Measurements from ENCODE around the gene TMA7B.

Gene TMA7B

DNA sequence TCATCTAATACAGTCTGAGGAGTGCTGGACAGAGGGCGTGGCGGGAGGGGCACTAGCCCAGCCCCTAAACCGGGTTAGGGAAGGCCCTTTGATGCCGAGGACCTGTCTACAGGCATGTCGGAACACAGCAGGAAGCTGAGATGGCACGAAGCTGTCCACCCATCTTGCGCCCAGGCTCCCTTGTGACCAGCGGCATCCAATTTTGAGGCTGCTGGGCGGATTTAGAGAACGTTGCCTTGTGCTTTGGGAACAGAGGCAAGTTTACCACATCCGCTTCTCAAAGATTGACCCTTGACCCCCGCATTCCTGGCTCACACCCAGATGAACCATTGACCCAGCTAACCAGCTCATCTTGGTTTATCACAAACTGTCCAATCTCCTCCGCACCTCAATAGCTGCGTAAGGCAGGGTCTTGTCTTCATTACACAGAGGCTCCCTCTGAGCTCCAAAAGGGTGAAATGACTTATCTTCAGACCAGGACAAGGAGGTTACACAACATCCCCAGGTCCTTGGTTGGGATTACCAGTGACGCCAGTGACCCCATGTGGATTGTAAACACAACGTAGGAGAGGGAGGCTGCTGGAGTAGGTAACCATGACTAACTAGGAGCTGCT is 39.1 kb downstream of the TMA7B start:
- no peak for DNase-seq (ENCODE audit: low read depth in 4 of 4, low spot score in 1 of 4)

DNA sequence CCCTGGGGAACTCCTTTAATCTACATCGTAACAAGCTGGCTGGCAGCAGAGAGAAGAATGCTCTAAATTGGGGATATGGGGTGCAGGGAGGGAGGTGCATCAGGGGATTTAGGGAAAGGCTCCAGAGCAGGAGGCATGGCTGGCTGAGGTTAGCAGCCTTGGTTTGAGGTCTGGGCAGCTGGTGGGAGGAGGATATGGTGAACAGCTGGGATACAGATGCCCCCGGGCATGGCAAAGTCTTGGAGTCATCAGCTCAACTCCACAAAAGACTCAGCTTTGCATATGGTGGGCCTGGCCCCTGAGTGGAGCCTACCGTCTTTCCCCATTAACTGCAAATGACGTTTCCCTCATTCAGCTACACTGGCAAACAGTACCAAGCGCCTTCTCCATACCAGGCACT is 40.0 kb downstream of the TMA7B start:
- DNase-seq (ENCODE audit: low read depth in 4 of 4, low spot score in 1 of 4): no peak

DNA sequence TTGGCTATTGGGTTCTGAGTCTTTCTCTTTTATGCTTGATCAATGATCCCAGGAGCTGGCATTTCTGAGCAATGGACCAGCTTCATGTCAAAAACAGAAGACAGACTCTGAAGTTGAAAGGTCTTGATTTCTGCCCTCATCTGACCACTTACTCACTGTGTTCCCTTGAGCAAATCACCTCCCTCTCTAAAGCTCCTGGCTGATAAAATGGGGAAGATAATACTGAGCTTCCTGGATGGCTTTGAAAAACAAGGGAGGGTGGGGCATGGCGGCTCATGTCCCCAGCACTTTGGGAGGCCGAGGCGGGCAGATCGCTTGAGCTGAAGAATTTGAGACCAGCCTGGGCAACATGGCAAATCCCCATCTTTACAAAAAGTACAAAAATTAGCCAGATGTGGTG is 40.9 kb downstream of the TMA7B start:
- no peak for DNase-seq (ENCODE audit: low read depth in 4 of 4, low spot score in 1 of 4)

DNA sequence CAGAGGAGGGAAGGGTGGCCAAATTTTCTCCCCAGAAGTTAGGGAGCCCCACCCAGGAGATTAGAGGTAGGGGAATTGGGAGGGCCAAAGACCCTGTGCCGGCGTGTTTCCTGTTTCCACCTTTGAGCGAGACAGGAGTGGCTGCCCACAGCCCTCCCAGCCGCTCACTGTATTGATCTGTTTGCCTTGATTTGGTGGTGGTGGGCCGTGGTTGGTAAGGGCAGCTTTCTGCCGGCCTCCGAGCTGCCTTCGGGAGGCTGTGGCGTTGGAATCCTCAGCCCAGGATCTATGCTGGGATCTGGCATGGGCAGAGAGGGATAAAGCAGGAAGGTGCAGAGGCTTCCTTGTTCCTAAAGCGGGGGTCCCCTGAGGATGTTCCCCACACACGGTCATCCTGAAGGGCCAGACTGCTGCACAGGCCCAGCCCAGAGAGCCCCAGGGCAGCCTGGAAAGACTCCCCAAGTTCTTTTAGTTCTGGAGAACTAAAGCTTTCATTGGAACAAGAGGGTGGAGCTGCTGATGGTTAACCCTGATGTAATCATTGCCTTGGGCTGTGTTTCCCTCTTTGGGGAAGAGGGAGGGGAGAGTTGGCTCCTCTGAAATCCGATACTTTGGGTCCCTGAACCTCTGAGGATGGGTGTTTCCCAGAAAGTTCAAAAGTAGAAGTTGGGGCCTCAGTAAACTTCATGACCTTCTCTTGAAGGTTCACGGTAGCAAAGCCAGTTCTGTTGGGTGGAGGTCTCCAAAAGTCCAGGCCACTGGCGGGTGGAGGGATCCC is 41.8 kb downstream of the TMA7B start:
- no peak for DNase-seq (ENCODE audit: low read depth in 4 of 4, low spot score in 1 of 4)

DNA sequence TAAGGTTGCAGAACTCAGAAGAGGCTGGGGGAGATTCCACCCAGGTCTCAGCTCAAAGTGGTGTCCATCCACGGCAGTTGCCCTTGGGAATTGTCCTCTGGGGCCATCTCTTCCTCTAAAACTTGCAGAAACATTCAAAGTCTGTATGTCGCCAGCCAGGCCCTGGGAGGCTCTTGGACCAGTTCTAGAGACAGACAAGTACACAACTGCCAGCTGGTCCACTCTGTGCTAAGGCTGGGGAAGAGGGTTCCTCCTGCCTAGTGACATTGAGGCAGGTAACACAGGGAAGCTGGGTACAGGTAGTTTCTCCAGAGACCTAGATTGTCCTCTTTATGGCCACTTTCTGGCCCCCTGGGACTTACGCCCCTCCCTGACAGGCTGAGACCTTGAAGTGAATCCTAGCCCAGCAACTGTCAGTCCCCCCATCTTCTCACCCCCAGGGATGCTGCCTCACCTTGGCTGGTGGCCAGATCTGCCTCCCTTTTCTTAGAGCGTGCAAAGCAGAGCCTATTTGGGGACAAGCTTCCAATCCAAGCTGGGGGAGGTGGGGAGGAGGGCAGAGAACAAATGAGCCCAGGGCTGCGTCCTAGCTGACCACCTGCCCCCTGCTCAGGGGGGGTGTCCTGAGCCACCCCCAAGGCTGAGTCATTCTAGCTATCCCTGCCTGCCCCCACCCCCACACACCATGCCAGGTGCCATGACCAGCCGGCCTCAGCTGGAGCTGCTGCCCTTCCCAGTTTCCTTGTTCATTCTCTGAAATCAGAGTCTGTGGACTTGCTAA is 42.9 kb downstream of the TMA7B start:
- no peak for DNase-seq (ENCODE audit: low read depth in 4 of 4, low spot score in 1 of 4)

DNA sequence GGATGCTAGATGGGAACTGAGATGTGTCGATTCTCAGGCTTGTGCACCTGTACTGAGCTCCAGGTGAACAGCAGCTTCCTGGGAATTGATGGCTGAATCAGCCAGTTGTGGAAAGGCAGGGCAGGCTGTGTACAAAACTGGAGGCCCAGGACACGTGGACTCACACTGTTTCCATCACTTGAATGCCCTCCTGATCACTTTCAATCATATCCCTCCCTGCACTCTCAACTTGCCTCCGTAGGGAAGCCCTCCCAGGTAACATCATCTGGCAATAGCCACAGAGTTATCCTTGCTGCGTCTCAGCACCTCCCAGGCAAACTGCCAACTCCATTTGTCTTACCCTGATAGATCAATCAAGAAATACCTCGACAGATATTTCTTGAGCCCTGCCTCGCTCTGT is 44.6 kb downstream of the TMA7B start:
- no peak for DNase-seq (ENCODE audit: low read depth in 4 of 4, low spot score in 1 of 4)

DNA sequence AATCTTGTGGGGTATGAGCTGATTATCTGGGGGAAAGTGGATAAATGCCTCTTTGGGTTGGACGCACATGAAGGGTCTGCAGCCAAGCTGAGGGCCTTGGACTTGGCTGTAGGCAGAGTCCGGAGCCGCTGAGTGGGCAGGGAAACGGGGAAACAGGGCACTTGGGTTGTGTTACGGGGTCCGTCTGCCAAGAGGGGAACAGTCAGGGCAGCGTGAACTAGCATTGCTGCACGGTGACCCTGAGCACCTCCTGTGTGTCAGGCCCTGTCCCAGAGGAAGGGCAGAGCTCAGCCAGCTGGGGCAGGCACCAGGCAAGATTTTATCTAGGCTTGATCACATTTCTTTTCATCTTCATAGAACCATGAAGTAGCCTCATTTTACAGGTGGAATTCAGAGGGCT is 46.4 kb downstream of the TMA7B start:
- no peak for DNase-seq (ENCODE audit: low read depth in 4 of 4, low spot score in 1 of 4)

DNA sequence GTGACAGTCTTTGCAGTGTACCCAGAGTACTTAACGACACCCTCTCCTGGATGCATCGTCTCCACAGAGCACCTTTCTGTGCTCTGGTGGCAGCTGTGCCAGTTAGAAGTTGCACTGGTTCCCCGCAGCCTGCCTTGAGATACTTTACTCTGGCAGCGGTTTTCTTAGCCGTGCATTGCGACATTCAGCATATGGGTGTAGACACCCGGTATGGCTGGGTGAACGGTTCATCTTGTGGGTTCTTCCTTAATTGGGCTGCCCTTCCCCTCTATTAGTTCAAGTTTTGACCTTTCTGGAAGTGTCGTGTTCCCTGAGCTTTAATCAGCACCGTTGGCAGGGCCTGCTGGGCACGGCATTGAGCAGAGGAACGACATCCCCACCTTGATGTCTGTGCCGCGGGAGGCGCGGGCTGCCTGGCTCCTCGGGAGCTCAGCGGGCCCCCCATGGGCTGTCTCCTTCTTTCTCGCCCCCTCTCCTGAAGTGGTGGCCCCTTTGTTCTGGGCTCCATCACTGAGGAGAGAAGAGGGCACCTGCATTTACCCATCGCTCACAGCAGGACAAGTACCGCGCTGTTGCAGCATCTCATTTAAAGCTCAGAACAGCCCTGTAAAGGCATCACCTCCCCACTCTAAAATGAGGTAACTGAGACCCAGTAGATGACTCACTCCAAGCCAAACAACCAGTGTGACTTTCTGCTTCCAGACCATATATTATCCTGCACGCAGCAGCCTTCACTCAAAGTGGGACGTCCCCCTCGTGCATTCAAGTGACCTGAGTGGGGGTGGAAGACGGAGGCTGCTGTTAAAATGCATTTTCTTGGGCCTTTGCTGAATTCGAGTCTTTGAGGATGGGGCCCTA is 47.9 kb downstream of the TMA7B start:
- no peak for DNase-seq (ENCODE audit: low read depth in 4 of 4, low spot score in 1 of 4)

DNA sequence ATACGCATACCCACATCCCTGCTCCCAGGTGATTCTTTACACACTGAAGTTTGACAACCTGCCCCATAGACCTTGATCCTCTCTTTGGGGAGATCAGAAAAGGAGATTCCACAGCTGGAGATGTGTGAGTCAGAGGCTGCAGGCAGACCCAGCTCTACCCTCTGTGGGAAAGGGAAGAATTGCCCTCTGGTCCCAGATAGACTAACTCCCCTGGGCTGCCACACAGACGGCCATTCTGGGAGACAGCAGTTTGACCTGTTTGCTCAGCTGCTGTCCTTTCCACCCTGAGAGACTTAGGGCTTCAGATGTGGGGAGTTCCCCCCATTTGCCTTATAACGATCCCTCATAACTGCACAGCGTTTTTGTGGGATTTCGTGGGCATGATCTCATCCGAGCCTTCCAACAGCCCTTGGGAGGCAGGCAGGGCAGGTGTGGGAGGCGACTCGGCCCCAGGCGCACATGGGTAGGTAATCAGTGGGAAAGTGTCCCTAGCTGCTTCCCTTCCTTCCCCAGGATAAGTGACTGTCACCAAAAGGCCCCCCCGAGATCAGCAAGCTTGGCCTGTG is 48.6 kb downstream of the TMA7B start:
- no peak for DNase-seq (ENCODE audit: low read depth in 4 of 4, low spot score in 1 of 4)

DNA sequence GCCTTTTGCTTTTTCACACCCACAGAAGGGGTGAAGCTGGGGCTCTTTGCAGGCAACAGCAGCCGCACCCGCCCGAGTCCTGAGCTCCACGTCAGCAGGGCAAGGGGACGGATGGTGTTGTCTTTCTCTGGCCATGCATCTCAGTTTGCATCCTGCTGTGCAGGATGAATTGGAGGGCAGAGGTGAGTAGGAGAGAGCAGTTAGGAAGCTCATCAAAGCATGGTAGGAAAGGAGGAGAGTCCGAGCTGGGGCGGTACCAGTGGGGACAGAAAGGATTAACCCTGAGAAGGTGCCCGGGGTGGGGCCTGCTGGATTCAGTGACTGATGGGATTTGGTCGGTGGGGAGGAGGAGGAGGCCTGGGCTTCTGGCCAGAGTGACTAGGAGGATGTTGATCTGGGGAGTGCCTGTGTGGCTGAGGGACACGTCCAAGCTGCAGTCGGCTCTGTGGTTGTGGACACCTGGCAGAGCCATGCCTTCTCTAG is 49.1 kb downstream of the TMA7B start:
- no peak for DNase-seq (ENCODE audit: low read depth in 4 of 4, low spot score in 1 of 4)

DNA sequence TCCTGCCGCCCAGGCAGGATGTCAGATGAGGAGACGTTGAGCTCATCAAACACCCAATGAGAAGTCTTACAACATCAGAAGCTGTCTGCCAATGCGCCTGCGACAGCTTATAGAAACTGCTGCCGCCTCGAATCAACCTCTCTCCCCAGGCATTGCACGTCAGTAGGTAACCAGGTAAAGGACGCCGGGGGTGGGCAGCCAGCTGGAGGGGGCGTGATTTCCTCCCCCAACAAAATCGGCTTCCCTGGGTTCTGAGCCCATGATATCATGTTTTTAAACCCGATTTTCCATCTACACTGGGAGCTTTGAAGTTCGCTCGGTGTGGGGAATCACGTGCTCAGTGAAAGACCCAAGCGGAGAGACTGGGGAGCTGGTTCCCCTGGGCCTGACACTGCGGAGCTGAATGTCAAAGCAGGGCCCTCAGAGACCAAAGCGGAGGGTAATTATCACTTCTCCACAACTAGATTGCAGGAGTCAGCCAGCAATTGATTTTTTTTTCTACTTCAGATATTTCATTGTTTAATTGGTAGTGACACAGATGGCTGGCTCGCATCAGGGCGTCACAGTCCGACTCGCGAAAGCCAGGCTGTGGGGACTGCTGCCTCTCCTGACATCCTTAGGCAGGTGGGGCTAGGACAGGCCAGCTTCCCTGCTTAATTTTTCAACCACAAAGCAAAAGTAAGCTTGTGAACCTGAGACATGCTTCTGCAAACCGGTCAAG is 49.9 kb downstream of the TMA7B start:
- no peak for DNase-seq (ENCODE audit: low read depth in 4 of 4, low spot score in 1 of 4)

DNA sequence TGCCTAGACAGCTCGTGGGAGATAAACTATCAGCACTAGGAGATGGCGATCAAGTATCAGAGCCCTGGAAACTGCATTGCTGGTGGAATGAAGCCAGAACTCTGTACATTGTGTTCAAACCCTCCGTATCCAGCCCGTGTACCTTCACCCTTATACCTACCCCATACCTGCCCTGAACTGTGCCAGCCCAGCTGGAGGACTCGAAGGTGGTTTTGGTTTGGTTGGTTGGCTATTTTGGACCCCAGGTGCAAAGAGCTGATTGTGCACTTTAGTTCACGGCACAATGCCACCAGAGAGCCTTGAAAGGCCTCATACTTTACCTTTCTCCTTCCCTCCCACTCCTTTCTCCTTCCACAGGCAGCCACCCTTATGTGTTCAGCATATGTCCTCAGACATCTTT is 50.5 kb downstream of the TMA7B start:
- no peak for DNase-seq (ENCODE audit: low read depth in 4 of 4, low spot score in 1 of 4)

Measured in stimulated activated CD4-positive, alpha-beta T cell treated with anti-CD3 and anti-CD28 coated beads, Interleukin-1b, Interleukin-23, amount 100 ng/mL, for 24 hours (primary cell).